ENCODE data around the gene HTR5A.

DNA sequence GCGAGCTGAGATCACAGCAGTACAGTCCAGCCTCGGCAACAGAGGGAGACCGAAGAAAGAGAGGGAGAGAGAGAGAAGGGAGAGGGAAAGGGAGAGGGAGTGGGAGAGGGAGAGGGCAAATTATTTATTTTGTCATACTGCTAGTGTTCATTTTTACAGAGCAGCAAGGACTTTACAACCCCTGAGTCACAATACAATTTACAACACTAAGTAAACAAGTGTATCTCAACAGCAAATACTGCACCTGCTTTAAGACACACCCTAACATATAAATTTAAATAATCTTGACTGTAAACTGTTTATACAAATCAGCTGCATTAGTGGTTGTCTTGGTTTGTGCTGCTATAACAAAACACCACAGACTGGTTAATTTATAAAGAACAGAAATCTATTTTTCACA is 27.2 kb downstream of the HTR5A start:
- TF ChIP-seq KLF16 (CRISPR knock-in tag; IDR thresholded peaks at IDR 0.05) (no peak), PTBP1 (IDR thresholded peaks at IDR 0.05; ENCODE audit: low read depth, low read length, poor library complexity, severe bottlenecking) (no peak), JUNB (CRISPR knock-in tag; IDR thresholded peaks at IDR 0.05; ENCODE audit: borderline replicate concordance) (no peak), SRY (CRISPR knock-in tag; IDR thresholded peaks at IDR 0.05) (no peak), EHMT2 (IDR thresholded peaks at IDR 0.05; ENCODE audit: borderline replicate concordance, low read depth, low read length) (no peak), STAG1 (CRISPR knock-in tag; IDR thresholded peaks at IDR 0.05) (no peak), EZH2 (conservative IDR thresholded peaks at IDR 0.05; ENCODE audit: low read depth, low read length) (no peak), ZKSCAN1 (IDR thresholded peaks at IDR 0.05; ENCODE audit: low read length) (no peak)
- TF ChIP-seq, protein P1, sequence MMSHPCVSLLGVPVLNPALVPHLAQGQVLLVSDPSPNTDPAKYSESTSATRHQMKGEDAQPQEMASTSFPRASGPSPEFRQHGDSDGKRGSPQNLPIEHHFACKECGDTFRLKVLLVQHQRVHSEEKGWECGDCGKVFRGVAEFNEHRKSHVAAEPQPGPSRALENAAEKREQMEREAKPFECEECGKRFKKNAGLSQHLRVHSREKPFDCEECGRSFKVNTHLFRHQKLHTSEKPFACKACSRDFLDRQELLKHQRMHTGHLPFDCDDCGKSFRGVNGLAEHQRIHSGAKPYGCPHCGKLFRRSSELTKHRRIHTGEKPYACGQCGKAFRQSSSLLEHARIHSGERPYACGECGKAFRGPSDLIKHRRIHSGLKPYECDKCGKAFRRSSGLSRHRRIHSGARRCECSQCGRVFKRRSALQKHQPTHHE (CRISPR knock-in tag; IDR thresholded peaks at IDR 0.05; ENCODE audit: borderline replicate concordance): no peak
- TF ChIP-seq, protein P2, sequence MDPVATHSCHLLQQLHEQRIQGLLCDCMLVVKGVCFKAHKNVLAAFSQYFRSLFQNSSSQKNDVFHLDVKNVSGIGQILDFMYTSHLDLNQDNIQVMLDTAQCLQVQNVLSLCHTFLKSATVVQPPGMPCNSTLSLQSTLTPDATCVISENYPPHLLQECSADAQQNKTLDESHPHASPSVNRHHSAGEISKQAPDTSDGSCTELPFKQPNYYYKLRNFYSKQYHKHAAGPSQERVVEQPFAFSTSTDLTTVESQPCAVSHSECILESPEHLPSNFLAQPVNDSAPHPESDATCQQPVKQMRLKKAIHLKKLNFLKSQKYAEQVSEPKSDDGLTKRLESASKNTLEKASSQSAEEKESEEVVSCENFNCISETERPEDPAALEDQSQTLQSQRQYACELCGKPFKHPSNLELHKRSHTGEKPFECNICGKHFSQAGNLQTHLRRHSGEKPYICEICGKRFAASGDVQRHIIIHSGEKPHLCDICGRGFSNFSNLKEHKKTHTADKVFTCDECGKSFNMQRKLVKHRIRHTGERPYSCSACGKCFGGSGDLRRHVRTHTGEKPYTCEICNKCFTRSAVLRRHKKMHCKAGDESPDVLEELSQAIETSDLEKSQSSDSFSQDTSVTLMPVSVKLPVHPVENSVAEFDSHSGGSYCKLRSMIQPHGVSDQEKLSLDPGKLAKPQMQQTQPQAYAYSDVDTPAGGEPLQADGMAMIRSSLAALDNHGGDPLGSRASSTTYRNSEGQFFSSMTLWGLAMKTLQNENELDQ (CRISPR knock-in tag; IDR thresholded peaks at IDR 0.05; ENCODE audit: borderline replicate concordance): no peak
- TF ChIP-seq, protein P3, sequence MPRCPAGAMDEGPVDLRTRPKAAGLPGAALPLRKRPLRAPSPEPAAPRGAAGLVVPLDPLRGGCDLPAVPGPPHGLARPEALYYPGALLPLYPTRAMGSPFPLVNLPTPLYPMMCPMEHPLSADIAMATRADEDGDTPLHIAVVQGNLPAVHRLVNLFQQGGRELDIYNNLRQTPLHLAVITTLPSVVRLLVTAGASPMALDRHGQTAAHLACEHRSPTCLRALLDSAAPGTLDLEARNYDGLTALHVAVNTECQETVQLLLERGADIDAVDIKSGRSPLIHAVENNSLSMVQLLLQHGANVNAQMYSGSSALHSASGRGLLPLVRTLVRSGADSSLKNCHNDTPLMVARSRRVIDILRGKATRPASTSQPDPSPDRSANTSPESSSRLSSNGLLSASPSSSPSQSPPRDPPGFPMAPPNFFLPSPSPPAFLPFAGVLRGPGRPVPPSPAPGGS (CRISPR knock-in tag; IDR thresholded peaks at IDR 0.05): no peak
- TF ChIP-seq, protein P4, sequence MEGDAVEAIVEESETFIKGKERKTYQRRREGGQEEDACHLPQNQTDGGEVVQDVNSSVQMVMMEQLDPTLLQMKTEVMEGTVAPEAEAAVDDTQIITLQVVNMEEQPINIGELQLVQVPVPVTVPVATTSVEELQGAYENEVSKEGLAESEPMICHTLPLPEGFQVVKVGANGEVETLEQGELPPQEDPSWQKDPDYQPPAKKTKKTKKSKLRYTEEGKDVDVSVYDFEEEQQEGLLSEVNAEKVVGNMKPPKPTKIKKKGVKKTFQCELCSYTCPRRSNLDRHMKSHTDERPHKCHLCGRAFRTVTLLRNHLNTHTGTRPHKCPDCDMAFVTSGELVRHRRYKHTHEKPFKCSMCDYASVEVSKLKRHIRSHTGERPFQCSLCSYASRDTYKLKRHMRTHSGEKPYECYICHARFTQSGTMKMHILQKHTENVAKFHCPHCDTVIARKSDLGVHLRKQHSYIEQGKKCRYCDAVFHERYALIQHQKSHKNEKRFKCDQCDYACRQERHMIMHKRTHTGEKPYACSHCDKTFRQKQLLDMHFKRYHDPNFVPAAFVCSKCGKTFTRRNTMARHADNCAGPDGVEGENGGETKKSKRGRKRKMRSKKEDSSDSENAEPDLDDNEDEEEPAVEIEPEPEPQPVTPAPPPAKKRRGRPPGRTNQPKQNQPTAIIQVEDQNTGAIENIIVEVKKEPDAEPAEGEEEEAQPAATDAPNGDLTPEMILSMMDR (CRISPR knock-in tag; IDR thresholded peaks at IDR 0.05): no peak
